Loucy (cell line): ENCODE measurements around the gene EPB41.

Experiments used
- H2AFZ ChIP-seq: fragments of 200-600 bp; sonication (generic); 2 replicates; pipeline ENCODE4 v1.6.0; 2016; ENCODE audit warnings: antibody characterized with exemption, mild to moderate bottlenecking, low read length, moderate library complexity
- H3F3A ChIP-seq: fragments of 200-600 bp; 2 replicates; pipeline ENCODE4 v1.6.0; 2016; ENCODE audit warnings: antibody characterized with exemption, low read depth, mild to moderate bottlenecking
- H3K27me3 ChIP-seq: fragments of 200-600 bp; sonication (generic); 2 replicates; pipeline ENCODE4 v1.6.1; 2014; ENCODE audit warnings: low read length, mild to moderate bottlenecking; ENCODE audit not compliant: insufficient read depth, poor library complexity, severe bottlenecking
- H3K36me3 ChIP-seq: fragments of 200-600 bp; sonication (generic); 2 replicates; pipeline ENCODE4 v1.6.1; 2016; ENCODE audit warnings: low read length; ENCODE audit not compliant: insufficient read depth
- H3K4me1 ChIP-seq: fragments of 200-600 bp; sonication (generic); 2 replicates; pipeline ENCODE4 v1.5.1; 2014; ENCODE audit warnings: low read length, mild to moderate bottlenecking; ENCODE audit not compliant: insufficient read depth, poor library complexity, severe bottlenecking
- H3K4me2 ChIP-seq: fragments of 200-600 bp; sonication (generic); 2 replicates; pipeline ENCODE4 v1.6.0; 2014; ENCODE audit warnings: antibody characterized with exemption, low read length, low read depth, mild to moderate bottlenecking; ENCODE audit not compliant: poor library complexity, severe bottlenecking
- H3K4me3 ChIP-seq: fragments of 200-600 bp; sonication (generic); 2 replicates; pipeline ENCODE4 v1.5.1; 2014; ENCODE audit warnings: low read length, mild to moderate bottlenecking, mixed read lengths; ENCODE audit not compliant: poor library complexity, severe bottlenecking
- H3K79me2 ChIP-seq: fragments of 200-600 bp; sonication (generic); 2 replicates; pipeline ENCODE4 v1.6.1; 2014; ENCODE audit warnings: low read length; ENCODE audit not compliant: insufficient read depth
- H3K9ac ChIP-seq: fragments of 200-600 bp; sonication (generic); 2 replicates; pipeline ENCODE4 v1.6.0; 2014; ENCODE audit warnings: mild to moderate bottlenecking, low read depth, low read length, moderate library complexity; ENCODE audit not compliant: poor library complexity, severe bottlenecking
- H3K9me2 ChIP-seq: fragments of 200-600 bp; sonication (generic); replicated peaks from 2 replicates; pipeline ENCODE4 v1.6.1; 2016; ENCODE audit warnings: low read depth, low read length, mixed read lengths
- H3K9me3 ChIP-seq: fragments of 200-600 bp; sonication (generic); 2 replicates; pipeline ENCODE4 v1.6.1; 2014; ENCODE audit warnings: mild to moderate bottlenecking, antibody characterized with exemption, low read length, low read depth; ENCODE audit not compliant: insufficient read depth
- H4K20me1 ChIP-seq: fragments of 200-600 bp; sonication (generic); 2 replicates; pipeline ENCODE4 v1.6.0; 2014; ENCODE audit warnings: antibody characterized with exemption, low read length, mild to moderate bottlenecking; ENCODE audit not compliant: insufficient read depth, poor library complexity, severe bottlenecking
- EZH2phosphoT487 ChIP-seq: fragments of 200-600 bp; IDR thresholded peaks from 2 replicates; pipeline ENCODE4 v1.6.1; 2018; ENCODE audit warnings: antibody characterized with exemption, mild to moderate bottlenecking, moderate library complexity, borderline replicate concordance
- TF ChIP-seq, protein P1 (sequence below): fragments of 200-600 bp; sonication (generic); conservative IDR thresholded peaks from 2 replicates; pipeline ENCODE4 v1.5.1; 2014; ENCODE audit warnings: mild to moderate bottlenecking, antibody characterized with exemption, low read length

Gene EPB41

DNA sequence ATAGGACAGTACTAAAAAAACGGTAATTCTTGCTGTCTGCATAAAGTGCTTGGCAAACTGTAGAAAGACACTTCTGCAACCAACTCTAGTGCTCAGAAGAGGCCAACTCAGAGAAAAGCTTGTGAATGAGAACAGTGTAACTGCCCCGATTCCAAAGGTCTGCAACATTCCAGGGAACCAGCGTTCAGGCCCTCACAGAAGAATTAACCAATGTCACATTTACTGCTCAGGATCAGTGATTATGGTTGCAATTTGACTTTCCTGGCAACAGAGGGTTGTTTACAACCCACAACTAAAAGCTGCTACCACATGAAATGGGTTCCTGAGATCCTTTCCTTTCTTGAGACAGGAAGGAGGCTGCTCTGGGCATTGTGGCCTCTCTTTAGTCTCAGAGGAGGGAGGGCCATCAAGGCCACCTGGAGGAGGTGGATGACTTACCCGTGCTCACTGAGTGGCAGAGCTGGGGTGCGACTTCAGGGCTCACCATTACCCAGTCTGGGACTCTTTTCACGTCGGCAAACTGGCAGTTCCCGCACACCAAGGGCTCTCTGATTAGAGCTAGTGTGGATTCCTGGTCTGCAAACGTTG lies 252.0 kb downstream of the EPB41 start:
- Histone ChIP-seq H2AFZ (no peak overlapping the region), H3K9ac (no peak overlapping the region), H3K27me3 (no peaks in the 10 kb centered on the region), H3K9me2 (no peaks in the 10 kb centered on the region), H3K79me2 (peaks cover 99% of the 10 kb centered on the region), H3K4me1 (peaks cover 62% of the 10 kb centered on the region), H3K4me2 (peak overlapping the region; percentile 26), H3F3A (0 out of 2 replicates have a peak, but pooled peaks cover 7% of the 10 kb centered on the region), H3K9me3 (no peaks in the 10 kb centered on the region), H3K4me3 (no peak overlapping the region), H4K20me1 (peaks cover 100% of the 10 kb centered on the region), H3K36me3 (peaks cover 67% of the 10 kb centered on the region)
- TF ChIP-seq, protein P1, sequence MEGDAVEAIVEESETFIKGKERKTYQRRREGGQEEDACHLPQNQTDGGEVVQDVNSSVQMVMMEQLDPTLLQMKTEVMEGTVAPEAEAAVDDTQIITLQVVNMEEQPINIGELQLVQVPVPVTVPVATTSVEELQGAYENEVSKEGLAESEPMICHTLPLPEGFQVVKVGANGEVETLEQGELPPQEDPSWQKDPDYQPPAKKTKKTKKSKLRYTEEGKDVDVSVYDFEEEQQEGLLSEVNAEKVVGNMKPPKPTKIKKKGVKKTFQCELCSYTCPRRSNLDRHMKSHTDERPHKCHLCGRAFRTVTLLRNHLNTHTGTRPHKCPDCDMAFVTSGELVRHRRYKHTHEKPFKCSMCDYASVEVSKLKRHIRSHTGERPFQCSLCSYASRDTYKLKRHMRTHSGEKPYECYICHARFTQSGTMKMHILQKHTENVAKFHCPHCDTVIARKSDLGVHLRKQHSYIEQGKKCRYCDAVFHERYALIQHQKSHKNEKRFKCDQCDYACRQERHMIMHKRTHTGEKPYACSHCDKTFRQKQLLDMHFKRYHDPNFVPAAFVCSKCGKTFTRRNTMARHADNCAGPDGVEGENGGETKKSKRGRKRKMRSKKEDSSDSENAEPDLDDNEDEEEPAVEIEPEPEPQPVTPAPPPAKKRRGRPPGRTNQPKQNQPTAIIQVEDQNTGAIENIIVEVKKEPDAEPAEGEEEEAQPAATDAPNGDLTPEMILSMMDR, result no peak
- TF ChIP-seq EZH2phosphoT487, result no peak

DNA sequence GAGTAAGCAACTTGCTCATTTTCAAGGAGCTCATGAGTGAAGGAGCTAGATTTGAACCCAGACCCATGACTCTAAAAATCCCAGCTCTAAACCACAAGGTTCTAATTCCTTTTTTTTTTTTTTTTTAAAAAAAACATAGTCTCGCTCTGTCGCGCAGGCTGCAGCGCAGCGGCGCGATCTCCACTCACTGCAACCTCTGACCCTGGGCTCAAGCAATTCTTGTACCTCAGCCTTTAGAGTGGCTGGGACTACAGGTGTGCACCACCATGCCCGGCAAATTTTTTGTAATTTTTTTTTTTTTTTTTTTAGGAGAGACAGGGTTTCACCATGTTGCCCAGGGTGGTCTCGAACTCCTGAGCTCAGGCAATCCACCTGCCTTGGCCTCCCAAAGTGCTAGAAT lies 253.5 kb downstream of the EPB41 start:
- H3K27me3 ChIP-seq, result no peaks in the 10 kb centered on the region
- peaks cover 100% of the 10 kb centered on the region for H3K79me2 ChIP-seq
- TF ChIP-seq, protein P1, result no peak
- no peak for TF ChIP-seq EZH2phosphoT487
- H3K9me3 ChIP-seq, result no peaks in the 10 kb centered on the region
- H3K36me3 ChIP-seq, result peaks cover 71% of the 10 kb centered on the region
- no peak overlapping the region for H3K9ac ChIP-seq
- H3K4me3 ChIP-seq, result no peak overlapping the region
- H3F3A ChIP-seq, result 0 out of 2 replicates have a peak, but pooled peaks cover 11% of the 10 kb centered on the region
- no peaks in the 10 kb centered on the region for H3K9me2 ChIP-seq
- H3K4me1 ChIP-seq, result peaks cover 62% of the 10 kb centered on the region
- H4K20me1 ChIP-seq, result peaks cover 100% of the 10 kb centered on the region
- H2AFZ ChIP-seq, result no peak overlapping the region
- H3K4me2 ChIP-seq, result no peak overlapping the region
